Brain microvascular endothelial cell (primary cell): ENCODE results near the gene TEX51.

ENCODE experiments used
- DNase-seq: peaks from one replicate; pipeline ENCODE4 v3.0.0-alpha.2; 2020
- H3K27ac ChIP-seq: fragments of 250-450 bp; sonication (Bioruptor Pico); 2 replicates; pipeline ENCODE4 v1.5.1; 2020; ENCODE audit warnings: mild to moderate bottlenecking, moderate library complexity
- H3K27me3 ChIP-seq: fragments of 250-450 bp; sonication (Bioruptor Pico); replicated peaks from 2 replicates; pipeline ENCODE4 v1.5.1; 2020; ENCODE audit warnings: mild to moderate bottlenecking
- H3K36me3 ChIP-seq: fragments of 250-450 bp; sonication (Bioruptor Pico); replicated peaks from 2 replicates; pipeline ENCODE4 v1.5.1; 2020; ENCODE audit warnings: mild to moderate bottlenecking
- H3K4me3 ChIP-seq: 2 replicates; pipeline ENCODE4 v1.5.1; 2011; ENCODE audit warnings: low read depth, mild to moderate bottlenecking, control low read depth, low read length, moderate library complexity
- CTCF ChIP-seq: IDR thresholded peaks from 2 replicates; pipeline ENCODE4 v1.5.1; 2011; ENCODE audit warnings: low read depth, mild to moderate bottlenecking, moderate library complexity, low read length, control low read depth, inconsistent platforms; ENCODE audit errors: missing control alignments
- in situ Hi-C: cut with HindIII; loops from 2 replicates; pipeline ENCODE4 v1.10.0; 2017; ENCODE audit warnings: low sequenced_read_pairs, low pct_ligation_motif_present

TEX51 gene

GRCh38 chr2:126851756-126852155 lies 46.9 kb upstream of the TEX51 start:
- Histone ChIP-seq H3K27ac (no peak overlapping the region), H3K4me3 (no peak overlapping the region), H3K36me3 (no peaks in the 10 kb centered on the region), H3K27me3 (no peaks in the 10 kb centered on the region)
- in situ Hi-C loops = no loop called here
- TF ChIP-seq CTCF = no peak
- no peak for DNase-seq

- H3K27ac ChIP-seq = no peak overlapping the region
- in situ Hi-C loops = no loop called here
Measured at GRCh38 chr2:126852361-126852760, 46.3 kb upstream of the TEX51 start.

DNA sequence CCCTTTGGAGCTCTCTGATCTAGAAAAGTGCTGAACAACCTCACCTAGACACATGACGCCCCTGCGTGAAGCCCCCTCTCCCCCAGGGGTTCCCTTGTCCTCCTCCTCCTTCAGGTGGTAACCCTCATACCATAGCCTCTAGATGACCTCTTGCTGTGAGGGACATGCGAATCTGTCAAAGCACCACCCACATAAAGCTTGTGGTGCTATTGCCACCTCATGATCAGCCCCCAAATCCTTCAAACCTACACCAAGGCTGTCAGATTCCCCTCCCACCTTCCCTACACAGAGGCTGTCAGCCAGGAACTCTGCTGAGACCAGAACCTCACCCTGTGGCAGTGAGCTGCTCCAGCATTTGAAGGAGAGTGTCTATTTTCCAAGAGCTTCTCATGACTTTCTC lies 43.1 kb upstream of the TEX51 start:
- H3K4me3 ChIP-seq = no peak overlapping the region
- no peak overlapping the region for H3K27ac ChIP-seq
- in situ Hi-C loops = no loop called here
- TF ChIP-seq CTCF = no peak
- DNase-seq = no peak
- H3K27me3 ChIP-seq = no peaks in the 10 kb centered on the region
- H3K36me3 ChIP-seq = no peaks in the 10 kb centered on the region

More at GRCh38 chr2:126852361-126852760, 46.3 kb upstream of the TEX51 start:
- Histone ChIP-seq H3K27me3 (no peaks in the 10 kb centered on the region), H3K36me3 (no peaks in the 10 kb centered on the region), H3K4me3 (no peak overlapping the region)
- TF ChIP-seq CTCF = no peak
- DNase-seq = no peak

GRCh38 chr2:126856403-126856802 lies 42.3 kb upstream of the TEX51 start:
- H3K27me3 ChIP-seq = no peaks in the 10 kb centered on the region
- no peak overlapping the region for H3K27ac ChIP-seq
- H3K4me3 ChIP-seq = no peak overlapping the region
- no peak for TF ChIP-seq CTCF
- no peak for DNase-seq
- in situ Hi-C loops = no loop called here
- no peaks in the 10 kb centered on the region for H3K36me3 ChIP-seq

- no peak for DNase-seq
- no peaks in the 10 kb centered on the region for H3K36me3 ChIP-seq
- H3K27me3 ChIP-seq = no peaks in the 10 kb centered on the region
- in situ Hi-C loops = no loop called here
- TF ChIP-seq CTCF = no peak
- H3K27ac ChIP-seq = no peak overlapping the region
- H3K4me3 ChIP-seq = no peak overlapping the region
Measured at GRCh38 chr2:126857502-126857901, 41.2 kb upstream of the TEX51 start.

- in situ Hi-C loops = no loop called here
Measured at GRCh38 chr2:126858013-126858412, 40.7 kb upstream of the TEX51 start.

More at GRCh38 chr2:126858013-126858412, 40.7 kb upstream of the TEX51 start:
- TF ChIP-seq CTCF = no peak
- H3K36me3 ChIP-seq = no peaks in the 10 kb centered on the region
- H3K27ac ChIP-seq = no peak overlapping the region
- H3K4me3 ChIP-seq = no peak overlapping the region
- H3K27me3 ChIP-seq = no peaks in the 10 kb centered on the region
- DNase-seq = no peak
